AG04449 (cell line): Measurements from ENCODE around the gene SLC17A7.

Experiments
- CTCF ChIA-PET: fragments of 350-600 bp; formaldehyde crosslinking; extraction: SDS; loops from one replicate; lab custom pipeline; 2021; ENCODE audit warnings: antibody characterized with exemption; lab: Yijun Ruan, JAX
- POLR2A ChIA-PET: fragments of 400-600, 350-600 bp; formaldehyde crosslinking; extraction: SDS; loops from one replicate; lab custom pipeline; 2020; ENCODE audit warnings: antibody characterized with exemption, inconsistent platforms; lab: Yijun Ruan, JAX
- DNase-seq: peaks from one replicate; pipeline ENCODE4 v3.0.0-alpha.2; 2010; ENCODE audit warnings: low read depth, low spot score
- H3K4me3 ChIP-seq: 2 replicates; pipeline ENCODE4 v1.5.1; 2011; ENCODE audit warnings: low read depth, mild to moderate bottlenecking, control low read depth, low read length
- TF ChIP-seq, protein P1 (sequence below): IDR thresholded peaks from one replicate; pipeline ENCODE4 v1.5.1; 2011; ENCODE audit warnings: mild to moderate bottlenecking, moderate library complexity, low read length, control low read depth, inconsistent platforms; ENCODE audit not compliant: insufficient read depth; ENCODE audit errors: missing control alignments

The SLC17A7 gene

DNA sequence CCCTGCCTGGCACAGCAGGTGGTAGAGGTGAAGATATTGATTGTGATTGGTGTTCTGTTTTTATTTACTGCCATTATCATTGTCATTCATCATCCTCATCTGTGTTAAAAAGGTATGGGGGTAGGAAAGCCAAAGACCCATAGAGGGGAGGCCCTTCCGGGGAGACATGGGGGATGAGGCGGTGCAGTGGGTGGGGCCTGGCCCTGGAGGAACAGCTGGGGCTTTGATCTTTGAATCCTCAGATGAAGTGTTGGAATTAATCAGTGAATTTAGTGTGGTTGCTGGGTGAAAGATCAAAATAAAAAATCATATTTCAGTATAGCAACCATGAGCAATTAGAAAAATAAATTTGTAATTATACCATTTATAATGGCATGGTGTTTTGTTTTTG, 25.5 kb downstream of the SLC17A7 start:
- DNase-seq, result no peak

DNA sequence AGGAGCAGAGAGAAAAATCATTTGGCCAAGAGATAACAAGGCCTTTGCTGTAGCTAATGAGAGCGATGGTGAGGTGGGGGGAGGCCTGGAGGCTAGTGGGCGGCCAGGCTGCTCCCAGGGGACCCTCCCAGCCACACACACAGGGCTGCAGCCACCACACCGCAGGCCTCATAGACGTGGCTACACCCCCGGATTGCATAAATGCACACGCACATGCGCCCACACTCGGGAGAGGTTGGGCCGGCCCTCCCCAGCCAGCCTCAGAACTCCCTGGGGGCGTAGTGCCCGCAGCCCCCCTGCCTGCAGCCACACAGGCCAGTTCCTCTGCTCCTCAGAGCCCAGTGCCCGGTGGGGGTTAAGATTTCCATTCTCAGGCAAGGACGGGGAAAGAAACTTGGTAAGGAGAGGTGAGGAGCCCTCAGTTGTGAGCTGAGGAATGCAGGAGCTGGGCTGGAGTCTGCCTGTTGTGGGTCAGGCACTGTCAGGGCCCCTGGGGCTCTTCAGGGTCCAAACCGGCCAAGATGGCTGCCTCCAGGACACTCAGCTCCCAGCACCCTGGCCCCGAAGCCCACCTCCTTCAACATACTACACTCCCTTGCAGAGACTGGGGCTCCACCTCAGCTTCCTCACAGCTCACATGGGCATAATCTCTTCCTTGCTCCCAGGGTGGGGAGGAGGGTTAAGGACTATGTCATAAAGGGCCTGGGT, 26.1 kb downstream of the SLC17A7 start:
- CTCF ChIA-PET, result no interaction called here
- no peak for DNase-seq
- TF ChIP-seq, protein P1, sequence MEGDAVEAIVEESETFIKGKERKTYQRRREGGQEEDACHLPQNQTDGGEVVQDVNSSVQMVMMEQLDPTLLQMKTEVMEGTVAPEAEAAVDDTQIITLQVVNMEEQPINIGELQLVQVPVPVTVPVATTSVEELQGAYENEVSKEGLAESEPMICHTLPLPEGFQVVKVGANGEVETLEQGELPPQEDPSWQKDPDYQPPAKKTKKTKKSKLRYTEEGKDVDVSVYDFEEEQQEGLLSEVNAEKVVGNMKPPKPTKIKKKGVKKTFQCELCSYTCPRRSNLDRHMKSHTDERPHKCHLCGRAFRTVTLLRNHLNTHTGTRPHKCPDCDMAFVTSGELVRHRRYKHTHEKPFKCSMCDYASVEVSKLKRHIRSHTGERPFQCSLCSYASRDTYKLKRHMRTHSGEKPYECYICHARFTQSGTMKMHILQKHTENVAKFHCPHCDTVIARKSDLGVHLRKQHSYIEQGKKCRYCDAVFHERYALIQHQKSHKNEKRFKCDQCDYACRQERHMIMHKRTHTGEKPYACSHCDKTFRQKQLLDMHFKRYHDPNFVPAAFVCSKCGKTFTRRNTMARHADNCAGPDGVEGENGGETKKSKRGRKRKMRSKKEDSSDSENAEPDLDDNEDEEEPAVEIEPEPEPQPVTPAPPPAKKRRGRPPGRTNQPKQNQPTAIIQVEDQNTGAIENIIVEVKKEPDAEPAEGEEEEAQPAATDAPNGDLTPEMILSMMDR, result no peak
- no peak overlapping the region for H3K4me3 ChIP-seq
- POLR2A ChIA-PET, result no interaction called here

More for the DNA sequence above, 25.5 kb downstream of the SLC17A7 start:
- CTCF ChIA-PET, result interaction anchor here (1.0 to 1.4 kb wide), 2 partner anchors 9 to 22 kb away, joined by 4 read pairs; partner anchors contain the start of gene GFY
- POLR2A ChIA-PET, result no interaction called here
- no peak overlapping the region for H3K4me3 ChIP-seq
- TF ChIP-seq, protein P1, result no peak

DNA sequence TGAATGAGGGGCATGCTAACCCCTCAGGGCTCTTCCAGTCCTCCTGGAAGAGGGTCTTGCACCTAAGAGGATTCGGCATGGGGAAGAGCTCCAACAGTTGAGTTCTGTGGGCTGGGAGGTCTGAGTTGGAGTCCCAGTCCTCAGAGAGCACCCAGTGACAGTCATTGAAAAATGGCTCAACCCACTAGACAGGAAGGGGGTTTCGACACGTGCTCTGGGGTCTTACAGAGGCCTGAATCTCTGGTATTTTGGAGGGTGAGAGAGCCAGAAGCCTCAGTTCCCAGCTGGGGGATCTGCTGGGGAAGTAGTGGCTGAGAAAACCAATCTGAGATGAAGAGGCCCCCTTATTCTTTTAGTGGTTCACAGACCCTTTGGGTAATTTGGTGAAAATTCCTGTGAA, 27.1 kb downstream of the SLC17A7 start:
- TF ChIP-seq, protein P1, result no peak
- ChIA-PET CTCF (interaction anchor here (1.4 kb wide), 1 partner anchor 11 kb away, joined by 4 read pairs; no protein-coding TSS in a partner anchor), POLR2A (no interaction called here)

DNA sequence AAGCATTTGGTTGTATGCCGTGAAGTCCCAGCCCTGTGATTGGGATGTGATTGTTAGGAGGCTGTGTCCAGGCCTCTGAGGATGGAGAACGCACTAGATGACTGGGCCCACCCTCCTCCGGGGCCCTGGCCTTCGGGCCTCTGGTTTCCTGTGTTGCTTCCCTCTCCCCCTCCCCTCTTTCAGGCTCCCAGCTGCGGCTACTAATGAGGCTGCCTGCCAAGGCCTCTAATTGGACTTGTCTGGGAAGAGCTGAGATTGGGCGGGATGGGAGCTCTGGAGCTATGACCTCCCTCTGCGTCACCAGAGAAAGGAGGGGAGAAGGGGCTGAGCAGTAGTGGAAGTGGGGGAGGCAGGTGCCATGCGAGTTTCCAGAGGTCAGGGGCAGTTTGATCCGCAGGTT, 28.0 kb downstream of the SLC17A7 start:
- TF ChIP-seq, protein P1, result no peak
- POLR2A ChIA-PET, result no interaction called here
- no peak overlapping the region for H3K4me3 ChIP-seq
- CTCF ChIA-PET, result interaction anchor here (1.0 to 1.4 kb wide), 3 partner anchors 10 to 112 kb away, joined by 3 to 4 read pairs (median 3); no protein-coding TSS in a partner anchor
- no peak for DNase-seq

More for the DNA sequence above, 27.1 kb downstream of the SLC17A7 start:
- DNase-seq, result no peak
- no peak overlapping the region for H3K4me3 ChIP-seq

DNA sequence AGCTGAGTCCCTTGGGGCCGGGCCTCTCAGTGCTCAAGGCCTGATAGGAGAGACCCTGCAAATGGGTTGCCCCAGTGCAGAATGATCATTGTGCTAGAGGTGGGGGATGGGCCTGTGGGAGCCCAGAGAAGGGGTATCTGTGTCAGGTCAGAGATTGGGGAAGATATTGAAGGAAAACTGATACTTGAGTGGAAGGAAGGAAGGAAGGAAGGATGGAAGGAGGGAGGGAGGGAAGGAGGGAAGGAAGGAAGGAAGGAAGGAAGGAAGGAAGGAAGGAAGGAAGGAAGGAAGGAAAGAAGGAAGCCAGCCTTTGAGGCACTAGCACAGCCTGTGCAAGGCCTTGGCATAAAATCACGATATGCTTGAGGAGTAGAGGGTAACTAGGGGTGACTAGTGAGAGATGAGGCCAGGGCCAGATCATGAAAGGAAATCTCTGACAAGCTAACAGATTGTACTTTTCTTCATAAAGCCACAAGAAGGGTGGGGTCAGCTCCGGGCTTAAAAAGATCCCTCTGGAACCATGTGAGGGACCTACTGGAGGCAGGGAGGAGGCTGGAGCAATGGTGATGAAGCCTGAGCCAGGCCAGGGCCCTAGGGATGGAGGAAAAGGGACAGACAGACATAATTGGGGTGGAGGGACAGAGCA, 29.5 kb downstream of the SLC17A7 start:
- POLR2A ChIA-PET, result no interaction called here
- no peak overlapping the region for H3K4me3 ChIP-seq
- no peak for DNase-seq
- TF ChIP-seq, protein P1, result no peak
- CTCF ChIA-PET, result interaction anchor here (0.9 to 1.3 kb wide), 2 partner anchors 10 to 13 kb away, joined by 3 read pairs; partner anchors contain the start of gene GFY

DNA sequence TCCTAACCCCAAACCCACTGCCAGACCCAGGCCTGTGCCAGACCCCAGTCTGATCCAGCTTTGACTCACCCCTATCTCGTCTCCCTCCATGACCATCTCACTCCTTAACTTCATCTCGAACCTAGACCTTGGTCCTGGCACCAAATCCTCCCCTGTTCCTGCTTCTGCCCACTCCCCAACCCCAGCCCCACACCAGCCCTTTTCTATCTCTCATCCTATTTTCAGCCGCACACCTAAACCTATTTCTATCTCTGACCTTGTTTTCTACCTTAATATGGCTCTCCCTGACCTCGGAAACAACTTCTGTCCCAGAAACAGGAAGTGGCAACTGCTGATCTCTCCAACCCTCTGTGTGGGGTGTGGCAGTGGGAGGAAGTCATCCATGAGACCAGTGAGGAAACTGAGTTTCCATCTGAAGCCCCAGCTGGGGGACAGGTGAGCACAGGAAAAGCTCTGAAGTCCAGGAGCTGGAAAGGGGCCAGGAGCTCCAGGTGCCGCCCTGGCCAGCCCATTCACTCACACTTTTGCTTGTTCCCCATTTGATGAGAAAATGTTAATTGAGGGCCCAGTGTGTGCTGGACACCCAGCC, 31.8 kb downstream of the SLC17A7 start:
- no peak for DNase-seq
- TF ChIP-seq, protein P1, result no peak
- no peak overlapping the region for H3K4me3 ChIP-seq
- POLR2A ChIA-PET, result no interaction called here
- CTCF ChIA-PET, result interaction anchor here (1.3 kb wide), 2 partner anchors 10 to 64 kb away, joined by 3 read pairs; no protein-coding TSS in a partner anchor
